Daoy (cell line): ENCODE results near the gene BCO2. TPM values are rescaled to one million over a fixed set of nuclear protein-coding genes. Genes with fewer than 3 reads are reported as not detected.

Experiments used
- DNase-seq: peaks from one replicate; pipeline ENCODE4 v3.0.0-alpha.2; 2015; ENCODE audit warnings: low read depth
- total RNA-seq: library from RNA; depleted of rRNA; stranded (reverse); fragments of >200 nt; shearing (Covaris generic); gene quantifications from 2 replicates; pipeline ENCODE4 v1.2.3, GENCODE V29; 2014

BCO2 gene
- total RNA-seq, 1 experiment from 2014 or later, result 0.11 TPM

- DNase-seq, result no peak
These were observed 40.3 kb downstream of the BCO2 start for GRCh38 chr11:112215621-112216020.

GRCh38 chr11:112216561-112217105 lies 41.3 kb downstream of the BCO2 start:
- no peak for DNase-seq

- DNase-seq, result peak; percentile 64
These were observed 44.3 kb downstream of the BCO2 start for GRCh38 chr11:112219476-112220232.

GRCh38 chr11:112221274-112221835 lies 46.0 kb downstream of the BCO2 start:
- DNase-seq, result no peak

GRCh38 chr11:112222303-112222702 lies 47.0 kb downstream of the BCO2 start:
- DNase-seq, result no peak

GRCh38 chr11:112223121-112223520 lies 47.8 kb downstream of the BCO2 start:
- DNase-seq, result no peak

- DNase-seq, result no peak
These were observed 48.6 kb downstream of the BCO2 start for GRCh38 chr11:112223754-112224532.

GRCh38 chr11:112225753-112226061 lies 50.4 kb downstream of the BCO2 start:
- no peak for DNase-seq

GRCh38 chr11:112226062-112226830 lies 50.9 kb downstream of the BCO2 start, which contains the start of gene PTS:
TSS of gene PTS (plus strand) at chr11:112226428. CDS start at chr11:112226444, 16 bp downstream.
- peak; percentile 94 for DNase-seq

GRCh38 chr11:112226831-112227401 lies 51.6 kb downstream of the BCO2 start:
- no peak for DNase-seq

GRCh38 chr11:112227471-112227870 lies 52.2 kb downstream of the BCO2 start:
- no peak for DNase-seq

GRCh38 chr11:112228706-112229105 lies 53.4 kb downstream of the BCO2 start:
- DNase-seq, result no peak

GRCh38 chr11:112229159-112229558 lies 53.8 kb downstream of the BCO2 start:
- no peak for DNase-seq

- no peak for DNase-seq
These were observed 54.6 kb downstream of the BCO2 start for GRCh38 chr11:112229746-112230433.

- no peak for DNase-seq
These were observed 56.6 kb downstream of the BCO2 start for GRCh38 chr11:112231952-112232351.

GRCh38 chr11:112235750-112236390 lies 60.6 kb downstream of the BCO2 start:
- no peak for DNase-seq

GRCh38 chr11:112237451-112237850 lies 62.1 kb downstream of the BCO2 start:
- no peak for DNase-seq

GRCh38 chr11:112238041-112238440 lies 62.7 kb downstream of the BCO2 start:
- DNase-seq, result no peak

- DNase-seq, result no peak
These were observed 66.2 kb downstream of the BCO2 start for GRCh38 chr11:112241486-112241885.

- no peak for DNase-seq
These were observed 71.9 kb downstream of the BCO2 start for GRCh38 chr11:112247201-112247600.
